Measurements from ENCODE around the gene IQCM. TPM values are rescaled to one million over a fixed set of nuclear protein-coding genes. Genes with fewer than 3 reads are reported as not detected.

Gene IQCM
- total and polyA plus RNA-seq, 5 donors from 2014 or later = not detected

- Histone ChIP-seq H3K4me3 (ENCODE audit: low read depth, low read length) (no peak overlapping the region), H3K9me3 (ENCODE audit: control insufficient read depth in 2 of 2, low read length in 2 of 2) (peaks cover 0 to 2% of the 10 kb centered on the region in 2 experiments), H3K27me3 (ENCODE audit: control insufficient read depth, insufficient read depth, low read length) (no peaks in the 10 kb centered on the region), H3K36me3 (ENCODE audit: control insufficient read depth, insufficient read depth, low read length) (no peaks in the 10 kb centered on the region), H3K4me1 (ENCODE audit: control insufficient read depth, insufficient read depth, low read length, poor library complexity, severe bottlenecking) (no peaks in the 10 kb centered on the region), H3K27ac (ENCODE audit: insufficient read depth, low read length, poor library complexity, severe bottlenecking) (no peak overlapping the region)
- DNase-seq = no peak
- H3K27ac Mint-ChIP-seq = no peak overlapping the region
- H3K9me3 Mint-ChIP-seq = peaks cover 2 to 11% (median 8%) of the 10 kb centered on the region in 7 donors
- no peaks in the 10 kb centered on the region for H3K4me1 Mint-ChIP-seq
- H3K4me3 Mint-ChIP-seq = no peak overlapping the region
- H3K36me3 Mint-ChIP-seq = no peaks in the 10 kb centered on the region
- no peaks in the 10 kb centered on the region for H3K27me3 Mint-ChIP-seq
- ATAC-seq (ENCODE audit: low read depth in 2 of 2) = no peak
Measured at GRCh38 chr4:149555799-149556198, 259.8 kb downstream of the IQCM start.

- H3K36me3 Mint-ChIP-seq = no peaks in the 10 kb centered on the region
Measured at GRCh38 chr4:149555146-149555545, 260.5 kb downstream of the IQCM start.

GRCh38 chr4:149553959-149554520 lies 261.6 kb downstream of the IQCM start:
- peaks cover 2 to 11% (median 4%) of the 10 kb centered on the region in 7 donors for H3K9me3 Mint-ChIP-seq
- no peak overlapping the region for H3K4me3 ChIP-seq (ENCODE audit: low read depth, low read length)
- H3K27me3 ChIP-seq (ENCODE audit: control insufficient read depth, insufficient read depth, low read length) = no peaks in the 10 kb centered on the region
- no peak overlapping the region for H3K4me3 Mint-ChIP-seq
- no peak overlapping the region for H3K27ac Mint-ChIP-seq
- no peaks in the 10 kb centered on the region for H3K4me1 ChIP-seq (ENCODE audit: control insufficient read depth, insufficient read depth, low read length, poor library complexity, severe bottlenecking)
- no peaks in the 10 kb centered on the region for H3K36me3 Mint-ChIP-seq
- no peak overlapping the region for H3K27ac ChIP-seq (ENCODE audit: insufficient read depth, low read length, poor library complexity, severe bottlenecking)
- H3K4me1 Mint-ChIP-seq = no peaks in the 10 kb centered on the region
- DNase-seq (no peak), ATAC-seq (ENCODE audit: low read depth in 2 of 2) (no peak)
- H3K36me3 ChIP-seq (ENCODE audit: control insufficient read depth, insufficient read depth, low read length) = no peaks in the 10 kb centered on the region
- H3K9me3 ChIP-seq (ENCODE audit: control insufficient read depth in 2 of 2, low read length in 2 of 2) = peaks cover 0 to 2% of the 10 kb centered on the region in 2 experiments
- no peaks in the 10 kb centered on the region for H3K27me3 Mint-ChIP-seq

More at GRCh38 chr4:149555146-149555545, 260.5 kb downstream of the IQCM start:
- Mint-ChIP-seq H3K4me1 (no peaks in the 10 kb centered on the region), H3K27me3 (no peaks in the 10 kb centered on the region), H3K4me3 (no peak overlapping the region), H3K27ac (no peak overlapping the region), H3K9me3 (peaks cover 2 to 11% (median 8%) of the 10 kb centered on the region in 7 donors)
- Histone ChIP-seq H3K27me3 (ENCODE audit: control insufficient read depth, insufficient read depth, low read length) (no peaks in the 10 kb centered on the region), H3K9me3 (ENCODE audit: control insufficient read depth in 2 of 2, low read length in 2 of 2) (peaks cover 0 to 2% of the 10 kb centered on the region in 2 experiments), H3K4me3 (ENCODE audit: low read depth, low read length) (no peak overlapping the region), H3K27ac (ENCODE audit: insufficient read depth, low read length, poor library complexity, severe bottlenecking) (no peak overlapping the region), H3K36me3 (ENCODE audit: control insufficient read depth, insufficient read depth, low read length) (no peaks in the 10 kb centered on the region), H3K4me1 (ENCODE audit: control insufficient read depth, insufficient read depth, low read length, poor library complexity, severe bottlenecking) (no peaks in the 10 kb centered on the region)
- ATAC-seq (ENCODE audit: low read depth in 2 of 2) (no peak), DNase-seq (no peak)

- DNase-seq = no peak
- H3K4me1 ChIP-seq (ENCODE audit: control insufficient read depth, insufficient read depth, low read length, poor library complexity, severe bottlenecking) = no peaks in the 10 kb centered on the region
- H3K9me3 ChIP-seq (ENCODE audit: control insufficient read depth in 2 of 2, low read length in 2 of 2) = peaks cover 0 to 2% of the 10 kb centered on the region in 2 experiments
- H3K9me3 Mint-ChIP-seq = peaks cover 0 to 8% (median 3%) of the 10 kb centered on the region in 7 donors
- no peak overlapping the region for H3K4me3 Mint-ChIP-seq
- no peak for ATAC-seq (ENCODE audit: low read depth in 2 of 2)
- H3K27me3 Mint-ChIP-seq = no peaks in the 10 kb centered on the region
- H3K4me1 Mint-ChIP-seq = no peaks in the 10 kb centered on the region
- no peaks in the 10 kb centered on the region for H3K36me3 ChIP-seq (ENCODE audit: control insufficient read depth, insufficient read depth, low read length)
- H3K36me3 Mint-ChIP-seq = no peaks in the 10 kb centered on the region
- no peaks in the 10 kb centered on the region for H3K27me3 ChIP-seq (ENCODE audit: control insufficient read depth, insufficient read depth, low read length)
- H3K27ac ChIP-seq (ENCODE audit: insufficient read depth, low read length, poor library complexity, severe bottlenecking) = no peak overlapping the region
- H3K4me3 ChIP-seq (ENCODE audit: low read depth, low read length) = no peak overlapping the region
- no peak overlapping the region for H3K27ac Mint-ChIP-seq
Measured at GRCh38 chr4:149552601-149553000, 263.0 kb downstream of the IQCM start.

GRCh38 chr4:149549911-149550310 lies 265.7 kb downstream of the IQCM start:
- Histone ChIP-seq H3K27me3 (ENCODE audit: control insufficient read depth, insufficient read depth, low read length) (no peaks in the 10 kb centered on the region), H3K9me3 (ENCODE audit: control insufficient read depth in 2 of 2, low read length in 2 of 2) (peaks cover 0 to 2% of the 10 kb centered on the region in 2 experiments), H3K36me3 (ENCODE audit: control insufficient read depth, insufficient read depth, low read length) (no peaks in the 10 kb centered on the region), H3K27ac (ENCODE audit: insufficient read depth, low read length, poor library complexity, severe bottlenecking) (no peak overlapping the region), H3K4me1 (ENCODE audit: control insufficient read depth, insufficient read depth, low read length, poor library complexity, severe bottlenecking) (no peaks in the 10 kb centered on the region), H3K4me3 (ENCODE audit: low read depth, low read length) (no peak overlapping the region)
- ATAC-seq (ENCODE audit: low read depth in 2 of 2) = no peak
- Mint-ChIP-seq H3K36me3 (no peaks in the 10 kb centered on the region), H3K9me3 (peaks cover 0 to 6% (median 2%) of the 10 kb centered on the region in 7 donors), H3K27me3 (no peaks in the 10 kb centered on the region), H3K4me3 (no peak overlapping the region), H3K27ac (no peak overlapping the region), H3K4me1 (no peaks in the 10 kb centered on the region)
- DNase-seq = no peak

- H3K27me3 Mint-ChIP-seq = no peaks in the 10 kb centered on the region
- peaks cover 0 to 20% (median 9%) of the 10 kb centered on the region in 7 donors for H3K9me3 Mint-ChIP-seq
- H3K9me3 ChIP-seq (ENCODE audit: control insufficient read depth in 2 of 2, low read length in 2 of 2) = no peaks in the 10 kb centered on the region
- no peaks in the 10 kb centered on the region for H3K27me3 ChIP-seq (ENCODE audit: control insufficient read depth, insufficient read depth, low read length)
- H3K27ac Mint-ChIP-seq = no peak overlapping the region
- no peak for ATAC-seq (ENCODE audit: low read depth in 2 of 2)
- no peak overlapping the region for H3K4me3 Mint-ChIP-seq
- no peak for DNase-seq
- no peak overlapping the region for H3K27ac ChIP-seq (ENCODE audit: insufficient read depth, low read length, poor library complexity, severe bottlenecking)
- H3K4me3 ChIP-seq (ENCODE audit: low read depth, low read length) = no peak overlapping the region
- no peaks in the 10 kb centered on the region for H3K4me1 ChIP-seq (ENCODE audit: control insufficient read depth, insufficient read depth, low read length, poor library complexity, severe bottlenecking)
- no peaks in the 10 kb centered on the region for H3K36me3 ChIP-seq (ENCODE audit: control insufficient read depth, insufficient read depth, low read length)
- H3K4me1 Mint-ChIP-seq = peaks cover 0 to 4% (median 0%) of the 10 kb centered on the region in 4 donors
- no peaks in the 10 kb centered on the region for H3K36me3 Mint-ChIP-seq
Measured at GRCh38 chr4:149534779-149535178, 280.9 kb downstream of the IQCM start.

- no peak overlapping the region for H3K27ac Mint-ChIP-seq
- no peaks in the 10 kb centered on the region for H3K36me3 Mint-ChIP-seq
- DNase-seq (no peak), ATAC-seq (ENCODE audit: low read depth in 2 of 2) (no peak)
- Histone ChIP-seq H3K27ac (ENCODE audit: insufficient read depth, low read length, poor library complexity, severe bottlenecking) (no peak overlapping the region), H3K4me1 (ENCODE audit: control insufficient read depth, insufficient read depth, low read length, poor library complexity, severe bottlenecking) (no peaks in the 10 kb centered on the region), H3K9me3 (ENCODE audit: control insufficient read depth in 2 of 2, low read length in 2 of 2) (no peaks in the 10 kb centered on the region), H3K27me3 (ENCODE audit: control insufficient read depth, insufficient read depth, low read length) (no peaks in the 10 kb centered on the region), H3K36me3 (ENCODE audit: control insufficient read depth, insufficient read depth, low read length) (no peaks in the 10 kb centered on the region), H3K4me3 (ENCODE audit: low read depth, low read length) (no peak overlapping the region)
- no peaks in the 10 kb centered on the region for H3K27me3 Mint-ChIP-seq
- H3K4me3 Mint-ChIP-seq = no peak overlapping the region
- H3K4me1 Mint-ChIP-seq = no peaks in the 10 kb centered on the region
- peaks cover 0 to 9% (median 2%) of the 10 kb centered on the region in 7 donors for H3K9me3 Mint-ChIP-seq
Measured at GRCh38 chr4:149531861-149532260, 283.8 kb downstream of the IQCM start.

GRCh38 chr4:149523039-149523438 lies 292.6 kb downstream of the IQCM start:
- no peak overlapping the region for H3K4me3 Mint-ChIP-seq
- Histone ChIP-seq H3K4me3 (ENCODE audit: low read depth, low read length) (no peak overlapping the region), H3K9me3 (ENCODE audit: control insufficient read depth in 2 of 2, low read length in 2 of 2) (no peaks in the 10 kb centered on the region), H3K27ac (ENCODE audit: insufficient read depth, low read length, poor library complexity, severe bottlenecking) (no peak overlapping the region), H3K27me3 (ENCODE audit: control insufficient read depth, insufficient read depth, low read length) (no peaks in the 10 kb centered on the region), H3K4me1 (ENCODE audit: control insufficient read depth, insufficient read depth, low read length, poor library complexity, severe bottlenecking) (no peaks in the 10 kb centered on the region), H3K36me3 (ENCODE audit: control insufficient read depth, insufficient read depth, low read length) (no peaks in the 10 kb centered on the region)
- no peak overlapping the region for H3K27ac Mint-ChIP-seq
- H3K27me3 Mint-ChIP-seq = no peaks in the 10 kb centered on the region
- DNase-seq = no peak
- no peaks in the 10 kb centered on the region for H3K36me3 Mint-ChIP-seq
- no peaks in the 10 kb centered on the region for H3K4me1 Mint-ChIP-seq
- ATAC-seq (ENCODE audit: low read depth in 2 of 2) = no peak
- H3K9me3 Mint-ChIP-seq = peaks cover 0 to 7% (median 4%) of the 10 kb centered on the region in 7 donors
